Stimulated activated naive CD8-positive, alpha-beta T cell treated with anti-CD3 and anti-CD28 coated beads, Interleukin-15, Interleukin-2, amounts not matched to agents 100 ng/mL and 50 ng/mL, for 24 hours (primary cell): ENCODE data around the gene GALNTL6.

Experiments
- H3K27ac Mint-ChIP-seq: one replicate; pipeline ENCODE4 v1.8.0; 2021; ENCODE audit warnings: mild to moderate bottlenecking, mixed read lengths
- H3K27me3 Mint-ChIP-seq: one replicate; pipeline ENCODE4 v1.8.0; 2021; ENCODE audit warnings: mixed read lengths
- H3K36me3 Mint-ChIP-seq: one replicate; pipeline ENCODE4 v1.8.0; 2021; ENCODE audit warnings: low read depth, mixed read lengths
- H3K4me1 Mint-ChIP-seq: one replicate; pipeline ENCODE4 v1.8.0; 2021; ENCODE audit warnings: low read depth, mixed read lengths
- H3K4me3 Mint-ChIP-seq: one replicate; pipeline ENCODE4 v1.8.0; 2021; ENCODE audit warnings: mild to moderate bottlenecking, mixed read lengths
- H3K9me3 Mint-ChIP-seq: one replicate; pipeline ENCODE4 v1.8.0; 2021; ENCODE audit warnings: mixed read lengths

The GALNTL6 gene

DNA sequence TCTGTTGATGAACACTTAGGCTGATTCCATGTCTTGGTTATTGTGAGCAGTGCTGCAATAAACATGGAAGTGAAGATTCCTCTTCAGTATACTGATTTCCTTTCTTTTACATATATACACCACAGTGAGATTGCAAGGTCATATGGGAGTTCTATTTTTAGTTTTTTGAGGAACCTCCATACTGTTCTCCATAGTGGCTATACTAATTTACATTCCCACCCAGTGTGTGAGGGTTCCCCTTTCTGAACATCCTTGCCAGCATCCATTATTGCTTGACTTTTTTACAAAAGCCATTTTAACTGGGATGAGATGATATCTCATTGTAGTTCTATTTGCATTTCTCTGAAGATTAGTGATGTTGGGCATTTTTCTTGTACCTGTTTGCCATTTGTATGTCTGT is 1274.9 kb downstream of the GALNTL6 start:
- H3K4me3 Mint-ChIP-seq, result no peak overlapping the region
- peaks cover 7% of the 10 kb centered on the region for H3K27me3 Mint-ChIP-seq
- no peaks in the 10 kb centered on the region for H3K4me1 Mint-ChIP-seq
- peaks cover 5% of the 10 kb centered on the region for H3K9me3 Mint-ChIP-seq
- H3K36me3 Mint-ChIP-seq, result no peaks in the 10 kb centered on the region
- no peak overlapping the region for H3K27ac Mint-ChIP-seq
